Measurements from ENCODE around the gene XXYLT1. TPM values are rescaled to one million over a fixed set of nuclear protein-coding genes. Genes with fewer than 3 reads are reported as not detected.

The XXYLT1 gene
- total RNA-seq, 1 experiment from 2014 or later, result 10.9 TPM

- Histone ChIP-seq H3K4me3 (replicated peaks in 1 of 2; ENCODE audit: low read depth in 1 of 2, low read length in 2 of 2) (no peak overlapping the region), H3K9me2 (ENCODE audit: insufficient read depth) (no peaks in the 10 kb centered on the region), H3K79me2 (ENCODE audit: insufficient read depth, low read length) (no peaks in the 10 kb centered on the region), H3K4me2 (ENCODE audit: low read length) (no peak overlapping the region), H3K27me3 (ENCODE audit: insufficient read depth, low read length) (no peaks in the 10 kb centered on the region), H3K27ac (ENCODE audit: low read depth, low read length) (no peak overlapping the region), H3K36me3 (ENCODE audit: control insufficient read depth in 1 of 2, insufficient read depth in 2 of 2, low read length in 2 of 2) (no peaks in the 10 kb centered on the region), H3K4me1 (ENCODE audit: control insufficient read depth in 1 of 2, insufficient read depth in 2 of 2, low read length in 2 of 2) (no peaks in the 10 kb centered on the region), H3K9me3 (ENCODE audit: control insufficient read depth in 1 of 2, insufficient read depth in 1 of 2, low read depth in 1 of 2, low read length in 2 of 2) (no peaks in the 10 kb centered on the region), H2AFZ (ENCODE audit: low read depth, low read length, poor library complexity, severe bottlenecking) (no peak overlapping the region), H4K20me1 (ENCODE audit: insufficient read depth) (no peaks in the 10 kb centered on the region), H3K9ac (ENCODE audit: low read length) (no peak overlapping the region)
- ChIA-PET POLR2A (no interaction called here), RAD21 (ENCODE audit: low non-redundant PET in 1 of 2, low total read pairs in 2 of 2, uncharacterized antibody in 2 of 2, unreplicated experiment in 2 of 2) (no interaction called here), CTCF (no interaction called here)
- no peak for DNase-seq (ENCODE audit: low read depth, low spot score)
- TF ChIP-seq FOSL1 (IDR thresholded peaks at IDR 0.05; ENCODE audit: low read depth), result no peak
- TF ChIP-seq EZH2phosphoT487 (IDR thresholded peaks at IDR 0.05; ENCODE audit: borderline replicate concordance), result no peak
- no peak for ATAC-seq
- intact Hi-C loops (cut with micrococcal nuclease), result no loop called here
- BruUV-seq (replicated peaks), result no TSS peak
Measured at GRCh38 chr3:195160908-195161434, 110.0 kb downstream of the XXYLT1 start.

- no peak overlapping the region for H2AFZ ChIP-seq (ENCODE audit: low read depth, low read length, poor library complexity, severe bottlenecking)
- no peak overlapping the region for H3K4me2 ChIP-seq (ENCODE audit: low read length)
- no peaks in the 10 kb centered on the region for H3K4me1 ChIP-seq (ENCODE audit: control insufficient read depth in 1 of 2, insufficient read depth in 2 of 2, low read length in 2 of 2)
- ChIA-PET CTCF (no interaction called here), POLR2A (no interaction called here), RAD21 (ENCODE audit: low non-redundant PET in 1 of 2, low total read pairs in 2 of 2, uncharacterized antibody in 2 of 2, unreplicated experiment in 2 of 2) (no interaction called here)
- H3K9ac ChIP-seq (ENCODE audit: low read length), result no peak overlapping the region
- H3K4me3 ChIP-seq (replicated peaks in 1 of 2; ENCODE audit: low read depth in 1 of 2, low read length in 2 of 2), result no peak overlapping the region
- no peaks in the 10 kb centered on the region for H3K36me3 ChIP-seq (ENCODE audit: control insufficient read depth in 1 of 2, insufficient read depth in 2 of 2, low read length in 2 of 2)
- no peaks in the 10 kb centered on the region for H3K9me2 ChIP-seq (ENCODE audit: insufficient read depth)
- H3K27ac ChIP-seq (ENCODE audit: low read depth, low read length), result no peak overlapping the region
- intact Hi-C loops (cut with micrococcal nuclease), result no loop called here
- ATAC-seq (no peak), DNase-seq (ENCODE audit: low read depth, low spot score) (no peak)
- no TSS peak for BruUV-seq (replicated peaks)
- H3K79me2 ChIP-seq (ENCODE audit: insufficient read depth, low read length), result no peaks in the 10 kb centered on the region
- H3K27me3 ChIP-seq (ENCODE audit: insufficient read depth, low read length), result no peaks in the 10 kb centered on the region
- no peaks in the 10 kb centered on the region for H4K20me1 ChIP-seq (ENCODE audit: insufficient read depth)
- H3K9me3 ChIP-seq (ENCODE audit: control insufficient read depth in 1 of 2, insufficient read depth in 1 of 2, low read depth in 1 of 2, low read length in 2 of 2), result no peaks in the 10 kb centered on the region
- TF ChIP-seq ZBTB33 (IDR thresholded peaks at IDR 0.05; ENCODE audit: extremely low read depth, insufficient replicate concordance, low read length), result no peak
- no peak for TF ChIP-seq SIN3A (IDR thresholded peaks at IDR 0.05; ENCODE audit: low read depth)
- TF ChIP-seq CEBPB (IDR thresholded peaks at IDR 0.05; ENCODE audit: low read depth), result no peak
- no peak for TF ChIP-seq TCF7L2 (IDR thresholded peaks at IDR 0.05; ENCODE audit: borderline replicate concordance, extremely low read depth, insufficient read depth, insufficient read length)
- no peak for TF ChIP-seq ELF1 (IDR thresholded peaks at IDR 0.05; ENCODE audit: borderline replicate concordance, low read depth)
- TF ChIP-seq YY1 (IDR thresholded peaks at IDR 0.05; ENCODE audit: extremely low read depth, insufficient replicate concordance, low read depth, low read length), result no peak
- TF ChIP-seq POLR2A (IDR thresholded peaks at IDR 0.05; ENCODE audit: borderline replicate concordance, extremely low read depth, insufficient read depth, insufficient read length), result no peak
- TF ChIP-seq POLR2AphosphoS5 (IDR thresholded peaks at IDR 0.05; ENCODE audit: low read depth, low read length), result no peak
- TF ChIP-seq ZFX (IDR thresholded peaks at IDR 0.05), result no peak
- TF ChIP-seq RAD21 (IDR thresholded peaks at IDR 0.05; ENCODE audit: low read depth), result no peak
- TF ChIP-seq EZH2phosphoT487 (IDR thresholded peaks at IDR 0.05; ENCODE audit: borderline replicate concordance), result no peak
- no peak for TF ChIP-seq SP1 (IDR thresholded peaks at IDR 0.05; ENCODE audit: low read depth)
- TF ChIP-seq MAX (IDR thresholded peaks at IDR 0.05), result no peak
- TF ChIP-seq EGR1 (IDR thresholded peaks at IDR 0.05; ENCODE audit: low read depth), result no peak
- no peak for TF ChIP-seq ZNF274 (IDR thresholded peaks at IDR 0.05; ENCODE audit: low read depth, low read length)
Measured at GRCh38 chr3:195160257-195160898, 110.6 kb downstream of the XXYLT1 start.

Data from HCT116 (cell line).